Measurements from ENCODE around the gene GSN.

GSN gene

GRCh38 chr9:121357011-121357410 is 89.0 kb downstream of the GSN start:
- DNase-seq = peak; percentile 36

DNA sequence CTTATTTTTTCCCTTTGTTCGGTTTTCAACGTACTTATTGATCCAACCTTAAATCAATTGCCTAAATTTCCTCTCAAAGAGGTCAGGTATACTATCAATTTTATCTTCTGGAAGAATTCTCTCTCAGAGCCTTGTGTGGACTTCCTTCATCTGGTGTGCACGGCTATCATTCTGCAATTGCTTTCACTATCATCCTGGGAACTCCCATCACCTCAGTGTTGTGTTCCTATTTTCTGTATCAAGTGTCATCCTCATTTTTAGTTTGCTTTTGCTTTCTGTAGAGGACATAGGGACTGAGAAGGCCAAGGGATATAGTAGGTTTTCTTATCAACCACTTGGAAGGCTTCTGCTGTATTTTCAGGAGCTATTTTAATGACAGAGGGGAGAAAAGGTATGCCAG is 90.8 kb downstream of the GSN start:
- peak; percentile 41 for DNase-seq

DNA sequence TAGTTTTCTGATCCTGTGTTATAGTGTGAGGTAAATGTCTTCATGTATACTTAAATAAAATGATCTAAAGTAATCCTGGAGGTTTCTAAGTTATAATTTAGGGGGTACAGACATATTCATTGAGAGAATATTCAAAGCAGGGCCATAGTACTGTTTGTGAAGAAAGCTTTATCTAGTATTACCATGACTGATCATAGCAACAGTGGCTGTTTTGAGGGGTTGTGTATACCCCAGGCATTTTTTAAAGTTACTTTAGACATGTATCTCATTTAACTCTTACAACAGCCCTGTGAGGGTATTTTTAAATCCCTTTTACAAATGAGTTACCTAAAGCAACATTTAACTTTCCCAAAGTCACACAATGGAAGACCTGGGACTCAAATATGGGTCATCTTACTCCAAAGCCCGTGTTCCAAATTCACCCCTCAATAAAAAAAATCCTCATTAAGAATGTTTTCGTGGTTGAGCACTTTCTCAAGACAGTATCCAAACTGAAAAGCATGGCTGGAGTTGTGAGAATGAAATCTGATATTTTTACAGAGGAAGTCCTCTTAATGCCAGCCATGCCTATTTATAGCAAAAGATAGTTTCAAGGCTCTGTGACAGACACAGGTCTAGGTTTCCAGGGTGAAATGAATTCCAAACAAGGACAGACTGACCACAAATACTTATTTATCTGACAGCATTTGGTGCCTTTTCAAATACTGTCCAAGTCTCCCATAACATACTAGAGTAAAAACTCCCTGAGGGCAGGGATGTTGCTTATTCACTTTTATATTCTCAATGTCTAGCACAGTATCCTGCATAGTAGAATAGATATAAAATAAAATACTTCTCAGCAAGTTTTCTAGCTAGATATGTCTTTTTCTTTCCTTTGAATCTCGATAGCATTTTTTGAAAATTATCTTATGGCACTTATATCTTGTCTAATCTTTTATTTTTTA is 91.7 kb downstream of the GSN start:
- DNase-seq = no peak

DNA sequence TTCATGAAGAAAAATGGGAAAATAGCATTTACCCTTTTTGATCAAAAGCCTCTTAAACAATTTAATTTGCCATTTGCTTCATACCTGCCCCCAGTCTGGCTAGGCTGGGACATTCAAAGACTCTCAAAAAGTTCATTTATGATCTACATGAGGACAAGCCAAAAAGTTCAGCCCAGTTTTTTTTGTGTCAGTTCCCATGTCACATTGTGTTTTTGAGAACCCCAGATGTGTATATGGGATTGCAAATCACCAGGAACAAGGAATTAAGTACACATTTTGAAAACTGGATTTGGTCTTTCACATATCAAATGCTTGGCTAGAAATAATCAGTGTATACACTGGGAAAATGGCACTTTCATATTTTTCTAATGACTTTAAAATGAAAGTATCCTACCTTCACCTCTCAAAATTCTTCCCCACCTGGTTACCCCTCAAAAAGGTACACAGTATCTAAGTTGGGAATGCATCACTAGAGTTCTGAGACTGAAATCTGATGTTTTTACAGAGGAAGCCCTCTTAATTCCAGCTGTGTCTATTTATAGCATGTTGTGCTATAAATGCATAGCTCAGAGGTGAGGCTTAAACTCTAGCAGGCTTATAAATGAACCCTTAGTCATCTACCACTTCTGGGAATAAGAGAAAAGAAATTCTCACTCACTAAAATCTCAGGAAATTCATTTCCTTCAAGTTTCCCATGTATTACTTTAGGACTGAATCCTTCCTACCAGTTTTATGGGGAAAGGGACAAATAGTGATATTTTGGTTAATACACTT is 92.8 kb downstream of the GSN start:
- DNase-seq = no peak

- DNase-seq = no peak
Observed at GRCh38 chr9:121362813-121363621, 95.1 kb downstream of the GSN start.

GRCh38 chr9:121363622-121363961 is 95.6 kb downstream of the GSN start:
- no peak for DNase-seq

DNA sequence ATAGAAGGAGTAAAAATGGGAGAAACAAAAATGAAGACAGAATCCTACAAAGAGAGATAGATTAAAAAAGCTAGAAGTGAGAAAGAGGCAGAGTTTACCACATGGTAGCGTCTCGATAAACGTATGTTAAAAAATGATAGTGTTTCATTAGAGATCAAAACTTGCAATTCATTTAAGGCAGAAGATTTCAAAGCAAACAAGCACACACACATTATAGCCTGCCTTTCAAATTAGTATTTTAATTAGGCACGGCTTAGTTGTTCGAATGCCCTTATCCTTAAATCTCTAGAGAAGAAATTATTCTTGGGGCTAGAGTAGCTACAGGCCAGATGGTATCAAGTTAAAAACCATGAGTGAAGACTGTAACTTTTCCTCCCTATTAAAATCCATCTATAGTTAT is 96.1 kb downstream of the GSN start:
- no peak for DNase-seq

- DNase-seq = no peak
Observed at GRCh38 chr9:121364886-121365285, 96.9 kb downstream of the GSN start.

- no peak for DNase-seq
Observed at GRCh38 chr9:121365564-121365963, 97.6 kb downstream of the GSN start.

- DNase-seq = no peak
Observed at GRCh38 chr9:121366611-121367192, 98.7 kb downstream of the GSN start.

- DNase-seq = no peak
Observed at GRCh38 chr9:121367306-121368137, 99.6 kb downstream of the GSN start.

DNA sequence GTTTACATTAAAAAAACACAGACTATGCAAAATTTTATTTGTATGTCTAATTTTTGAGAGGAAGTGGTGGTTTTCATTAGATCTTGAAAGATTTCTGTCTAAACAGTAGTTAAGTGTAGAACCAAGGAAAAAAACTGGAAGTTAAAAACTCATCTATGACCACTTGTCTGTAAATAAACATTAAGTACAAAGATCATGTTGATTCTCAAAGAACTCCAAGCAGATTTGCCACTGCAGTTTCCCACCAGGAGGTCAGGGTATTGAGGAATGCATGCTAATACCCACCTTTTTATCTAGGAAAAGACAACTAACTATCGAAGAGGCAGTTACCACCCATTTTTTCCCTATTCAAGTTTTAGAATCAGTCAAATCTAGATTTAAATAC is 100.2 kb downstream of the GSN start:
- DNase-seq = peak; percentile 20

DNA sequence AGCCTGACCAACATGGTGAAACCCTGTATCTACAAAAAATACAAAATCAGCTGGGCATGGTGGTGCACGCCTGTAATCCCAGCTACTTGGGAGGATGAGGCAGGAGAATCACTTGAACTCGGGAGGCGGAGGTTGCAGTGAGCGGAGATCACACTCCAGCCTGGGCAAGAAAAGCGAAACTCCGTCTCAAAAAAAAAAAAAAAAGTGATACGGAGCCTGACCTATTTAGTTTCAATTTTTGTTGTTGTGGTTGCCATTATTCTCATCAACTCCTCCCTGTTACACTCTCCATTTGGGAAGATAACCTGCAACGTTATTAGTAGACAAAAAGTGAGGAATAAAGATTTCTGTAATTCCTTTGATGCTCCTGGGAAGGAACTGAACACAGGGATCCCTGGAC is 100.8 kb downstream of the GSN start:
- peak; percentile 54 for DNase-seq

DNA sequence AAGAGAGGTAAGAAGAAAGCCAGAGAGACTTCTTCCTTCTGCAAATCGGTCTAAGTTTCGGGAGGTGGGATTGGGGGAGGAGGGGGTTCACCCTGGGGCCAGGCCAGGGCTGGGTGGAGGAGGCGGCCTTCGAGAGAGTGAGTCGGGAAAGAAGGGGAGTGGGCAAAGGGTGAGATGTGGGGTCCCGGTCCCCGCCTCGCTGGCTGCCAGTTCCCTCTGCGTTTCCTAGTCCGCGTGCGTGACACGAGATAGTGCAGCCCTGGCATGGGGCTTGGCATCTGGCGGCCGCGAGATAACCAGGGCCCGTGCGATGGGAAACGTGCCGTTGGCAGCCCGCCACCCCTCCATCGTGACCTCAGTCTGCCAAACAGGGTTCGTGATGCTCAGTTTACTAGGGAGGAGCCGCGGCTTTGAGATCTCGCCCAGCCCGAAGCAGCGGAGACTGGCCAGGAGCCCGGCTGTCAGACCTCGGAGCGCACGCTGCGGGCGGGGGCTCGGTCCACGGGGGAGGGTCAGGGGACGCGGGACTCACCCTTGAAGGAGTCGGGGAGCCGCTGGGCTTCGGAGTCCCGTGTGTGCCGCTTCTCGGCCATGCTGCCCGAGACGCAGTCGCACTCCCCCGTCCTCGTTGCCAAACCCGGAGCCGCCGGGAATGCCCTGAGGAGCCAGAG is 101.8 kb downstream of the GSN start, which contains the start of gene STOM:
Gene STOM, minus strand, starts transcription at position 656 of the 671 bp plus-strand sequence. Its CDS starts 63 bp downstream, at position 593.
- peak; percentile 74 for DNase-seq

DNA sequence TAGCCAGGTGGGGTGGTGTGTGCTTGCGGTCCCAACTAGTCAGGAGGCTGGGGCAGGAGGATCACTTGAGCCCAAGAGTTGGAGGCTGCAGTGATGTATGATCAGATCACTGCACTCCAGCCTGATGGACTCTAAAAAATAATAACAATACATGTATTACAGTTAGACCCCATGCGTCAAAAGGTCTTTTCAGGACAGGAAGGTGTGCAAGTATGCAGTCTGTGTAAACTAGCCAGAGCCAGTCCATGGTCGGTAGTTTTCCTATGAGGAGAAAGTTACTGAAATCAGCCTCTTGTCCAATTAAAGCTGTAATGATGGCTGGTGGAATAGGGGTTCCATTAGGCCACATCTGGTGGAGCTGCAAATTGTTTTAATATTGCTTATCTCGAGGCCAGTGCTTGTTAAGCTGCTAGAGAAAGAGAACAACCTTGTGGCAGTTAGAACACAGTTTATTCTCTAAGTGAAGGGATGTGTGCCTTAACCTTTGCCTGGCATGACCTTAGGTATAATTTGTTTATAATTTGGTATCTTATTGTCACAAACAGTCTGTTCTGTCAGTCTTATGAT is 103.6 kb downstream of the GSN start:
- no peak for DNase-seq

DNA sequence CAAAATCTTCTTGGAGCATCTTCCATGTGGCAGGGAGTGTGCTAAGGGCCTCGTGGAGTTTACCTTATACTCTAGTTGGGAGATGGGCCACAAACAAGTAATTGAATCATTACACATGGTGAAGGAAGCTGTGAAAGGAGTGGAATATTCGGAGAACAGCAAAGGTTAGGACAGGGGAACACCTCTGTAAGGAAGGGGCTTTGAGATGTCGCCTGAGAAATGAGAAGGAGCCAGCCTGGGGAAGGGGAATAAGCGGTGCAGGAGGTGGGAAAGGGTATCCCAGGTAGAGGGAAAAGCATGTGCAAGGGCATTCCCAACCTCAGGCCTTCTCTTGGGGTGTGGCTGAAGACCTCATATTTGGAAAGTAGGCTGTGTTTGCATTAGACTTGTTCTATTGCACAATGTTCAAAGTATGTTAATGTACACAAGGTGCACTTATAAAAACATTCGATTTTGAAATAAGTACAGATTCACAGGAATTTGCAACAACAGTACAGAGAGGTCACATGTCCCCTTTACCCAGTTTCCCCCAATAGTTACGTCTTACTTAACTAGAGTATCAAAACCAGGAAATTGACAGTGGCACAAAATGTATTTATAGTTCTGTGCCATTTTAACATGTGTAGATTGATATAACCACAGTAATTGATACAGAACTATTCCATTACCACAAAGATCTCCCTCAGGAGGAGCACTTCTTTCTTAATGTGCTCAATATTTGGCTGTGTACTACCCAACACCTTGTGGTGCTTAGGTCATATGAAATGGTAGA is 104.5 kb downstream of the GSN start:
- DNase-seq = no peak

DNA sequence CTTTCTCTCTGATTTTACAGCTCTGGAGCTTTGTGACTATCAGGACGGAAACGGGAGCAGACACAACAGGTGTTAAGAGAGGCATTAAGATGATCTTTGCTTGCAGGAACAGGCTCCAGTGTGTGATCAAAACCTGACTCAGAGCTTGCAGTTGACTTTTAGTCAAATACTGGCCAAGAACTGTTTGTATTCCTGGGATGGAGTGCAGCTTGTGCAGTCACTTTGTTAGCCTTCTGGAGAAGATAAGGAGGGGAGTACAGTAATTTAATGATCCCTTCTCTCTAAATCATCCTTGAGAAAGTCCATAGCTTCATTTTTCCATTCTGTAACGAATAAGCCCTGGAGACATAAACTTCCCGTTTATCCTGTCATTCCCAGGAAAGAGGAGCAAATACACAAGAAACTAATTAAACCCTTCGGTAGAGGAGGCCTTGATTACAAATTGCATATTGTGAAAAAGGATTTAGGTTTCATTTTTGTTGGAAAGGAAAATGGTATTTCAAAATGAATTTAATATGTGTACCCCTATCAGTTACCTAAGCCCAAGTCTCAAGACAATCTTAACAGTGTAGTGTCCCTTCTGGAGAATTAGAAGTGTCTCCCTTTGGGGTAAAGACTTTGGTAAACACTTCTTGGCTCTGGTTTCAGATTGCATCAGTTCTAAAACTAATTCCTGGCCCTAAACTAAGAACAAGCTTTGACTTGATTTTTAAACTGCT is 105.2 kb downstream of the GSN start:
- DNase-seq = no peak

DNA sequence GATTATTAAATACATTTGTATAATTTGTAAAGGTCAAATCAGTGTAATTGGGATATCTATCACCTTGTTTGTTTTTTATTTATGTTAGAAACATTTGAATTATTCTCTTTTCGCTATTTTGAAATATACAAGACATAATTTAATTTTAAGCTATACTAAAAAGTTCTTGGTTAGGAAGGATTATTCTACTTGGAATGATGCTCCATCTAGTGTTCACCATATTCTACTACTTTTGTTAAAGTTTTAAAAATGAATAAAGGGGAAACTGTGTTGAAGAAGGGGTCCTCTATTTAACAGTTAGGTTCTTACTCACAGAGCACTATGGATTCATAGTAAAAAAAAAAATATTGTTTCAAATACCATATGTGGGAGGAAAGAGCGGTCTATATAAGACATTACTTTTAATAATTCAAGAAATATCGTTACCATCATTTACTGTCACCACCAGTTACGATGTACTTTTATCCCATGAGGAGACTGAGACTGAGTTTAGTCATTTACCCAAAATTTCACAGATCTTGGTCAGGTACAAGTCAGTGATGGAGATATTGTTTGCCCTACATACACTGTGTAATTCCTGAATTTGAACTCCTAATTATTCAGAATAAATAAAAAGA is 108.4 kb downstream of the GSN start:
- DNase-seq = peak; percentile 39

- no peak for DNase-seq
Observed at GRCh38 chr9:121380846-121381245, 112.9 kb downstream of the GSN start.
